ENCODE data around the gene IRX1.

Gene IRX1

GRCh38 chr5:3606121-3606831 lies 10.6 kb downstream of the IRX1 start:
- Histone ChIP-seq H3K79me1 (replicated peaks; ENCODE audit: low read length, poor library complexity, severe bottlenecking) (no peaks in the 10 kb centered on the region), H4K8ac (ENCODE audit: low read length) (no peak overlapping the region), H3K23ac (ENCODE audit: low read length in 2 of 2) (no peak overlapping the region), H2AFZ (ENCODE audit: low read depth, low read length) (no peak overlapping the region), H3K4me3 (ENCODE audit: insufficient read depth in 1 of 2, low read depth in 1 of 2, low read length in 2 of 2) (peak overlapping the region; percentile 7 to 67), H2BK15ac (ENCODE audit: low read depth, poor library complexity, severe bottlenecking) (no peak overlapping the region), H2AK5ac (ENCODE audit: low read length, severe bottlenecking) (no peak overlapping the region), H3K4me1 (ENCODE audit: control insufficient read depth, insufficient read depth, low read depth, low read length) (peaks cover 4% of the 10 kb centered on the region), H3K9me3 (ENCODE audit: control insufficient read depth, low read length) (no peaks in the 10 kb centered on the region), H3K27ac (ENCODE audit: low read length, poor library complexity, severe bottlenecking) (no peak overlapping the region), H2BK12ac (ENCODE audit: low read length in 2 of 2) (no peak overlapping the region), H4K91ac (ENCODE audit: low read length) (no peak overlapping the region), H3K9ac (ENCODE audit: low read length) (peak overlapping the region; percentile 70), H3K27me3 (ENCODE audit: control insufficient read depth in 1 of 2, insufficient read depth in 1 of 2, low read length in 2 of 2) (peaks cover 0 to 31% of the 10 kb centered on the region in 2 experiments), H3K14ac (ENCODE audit: low read length in 2 of 2) (no peak overlapping the region), H3K4ac (ENCODE audit: low read depth in 1 of 2, low read length in 2 of 2) (no peak overlapping the region), H3K18ac (ENCODE audit: low read depth in 1 of 2, low read length in 2 of 2) (no peak overlapping the region), H3K36me3 (ENCODE audit: control insufficient read depth in 1 of 2, insufficient read depth in 2 of 2, low read depth in 1 of 2, low read length in 2 of 2) (peaks cover 0 to 5% of the 10 kb centered on the region in 2 experiments), H2BK5ac (ENCODE audit: low read depth, low read length, poor library complexity, severe bottlenecking) (no peak overlapping the region), H3K4me2 (ENCODE audit: low read length, poor library complexity, severe bottlenecking) (no peak overlapping the region), H2BK120ac (ENCODE audit: low read depth, low read length) (no peak overlapping the region)
- 3% methylated on average over 47 of the region's 50 CpGs for WGBS
- DNase-seq, result no peak

GRCh38 chr5:3607541-3608181 lies 12.0 kb downstream of the IRX1 start:
- Histone ChIP-seq H2BK5ac (ENCODE audit: low read depth, low read length, poor library complexity, severe bottlenecking) (no peak overlapping the region), H3K14ac (ENCODE audit: low read length in 2 of 2) (no peak overlapping the region), H3K4me3 (ENCODE audit: insufficient read depth in 1 of 2, low read depth in 1 of 2, low read length in 2 of 2) (no peak overlapping the region), H3K9ac (ENCODE audit: low read length) (no peak overlapping the region), H3K27me3 (ENCODE audit: control insufficient read depth in 1 of 2, insufficient read depth in 1 of 2, low read length in 2 of 2) (peaks cover 0 to 17% of the 10 kb centered on the region in 2 experiments), H3K18ac (ENCODE audit: low read depth in 1 of 2, low read length in 2 of 2) (no peak overlapping the region), H2BK120ac (ENCODE audit: low read depth, low read length) (no peak overlapping the region), H2BK15ac (ENCODE audit: low read depth, poor library complexity, severe bottlenecking) (no peak overlapping the region), H3K27ac (ENCODE audit: low read length, poor library complexity, severe bottlenecking) (no peak overlapping the region), H2AFZ (ENCODE audit: low read depth, low read length) (no peak overlapping the region), H3K79me1 (replicated peaks; ENCODE audit: low read length, poor library complexity, severe bottlenecking) (no peaks in the 10 kb centered on the region), H3K4me2 (ENCODE audit: low read length, poor library complexity, severe bottlenecking) (no peak overlapping the region), H3K4ac (ENCODE audit: low read depth in 1 of 2, low read length in 2 of 2) (no peak overlapping the region), H3K9me3 (ENCODE audit: control insufficient read depth, low read length) (no peaks in the 10 kb centered on the region), H2AK5ac (ENCODE audit: low read length, severe bottlenecking) (no peak overlapping the region), H3K36me3 (ENCODE audit: control insufficient read depth in 1 of 2, insufficient read depth in 2 of 2, low read depth in 1 of 2, low read length in 2 of 2) (peaks cover 0 to 5% of the 10 kb centered on the region in 2 experiments), H2BK12ac (ENCODE audit: low read length in 2 of 2) (no peak overlapping the region), H4K8ac (ENCODE audit: low read length) (no peak overlapping the region), H3K4me1 (ENCODE audit: control insufficient read depth, insufficient read depth, low read depth, low read length) (no peaks in the 10 kb centered on the region), H3K23ac (ENCODE audit: low read length in 2 of 2) (no peak overlapping the region), H4K91ac (ENCODE audit: low read length) (no peak overlapping the region)
- DNase-seq, result no peak
- 74% methylated on average over 8 of the region's 11 CpGs for WGBS

- Histone ChIP-seq H3K4ac (ENCODE audit: low read depth in 1 of 2, low read length in 2 of 2) (no peak overlapping the region), H2BK12ac (ENCODE audit: low read length in 2 of 2) (no peak overlapping the region), H3K27me3 (ENCODE audit: control insufficient read depth in 1 of 2, insufficient read depth in 1 of 2, low read length in 2 of 2) (peaks cover 0 to 2% of the 10 kb centered on the region in 2 experiments), H3K4me1 (ENCODE audit: control insufficient read depth, insufficient read depth, low read depth, low read length) (no peaks in the 10 kb centered on the region), H2BK120ac (ENCODE audit: low read depth, low read length) (no peak overlapping the region), H3K4me3 (ENCODE audit: insufficient read depth in 1 of 2, low read depth in 1 of 2, low read length in 2 of 2) (no peak overlapping the region), H4K91ac (ENCODE audit: low read length) (no peak overlapping the region), H3K27ac (ENCODE audit: low read length, poor library complexity, severe bottlenecking) (no peak overlapping the region), H3K23ac (ENCODE audit: low read length in 2 of 2) (no peak overlapping the region), H3K79me1 (replicated peaks; ENCODE audit: low read length, poor library complexity, severe bottlenecking) (no peaks in the 10 kb centered on the region), H3K9me3 (ENCODE audit: control insufficient read depth, low read length) (no peaks in the 10 kb centered on the region), H4K8ac (ENCODE audit: low read length) (no peak overlapping the region), H3K14ac (ENCODE audit: low read length in 2 of 2) (no peak overlapping the region), H2AFZ (ENCODE audit: low read depth, low read length) (no peak overlapping the region), H3K9ac (ENCODE audit: low read length) (no peak overlapping the region), H3K18ac (ENCODE audit: low read depth in 1 of 2, low read length in 2 of 2) (no peak overlapping the region), H2BK5ac (ENCODE audit: low read depth, low read length, poor library complexity, severe bottlenecking) (no peak overlapping the region), H3K36me3 (ENCODE audit: control insufficient read depth in 1 of 2, insufficient read depth in 2 of 2, low read depth in 1 of 2, low read length in 2 of 2) (peaks cover 0 to 8% of the 10 kb centered on the region in 2 experiments), H3K4me2 (ENCODE audit: low read length, poor library complexity, severe bottlenecking) (no peak overlapping the region), H2AK5ac (ENCODE audit: low read length, severe bottlenecking) (no peak overlapping the region), H2BK15ac (ENCODE audit: low read depth, poor library complexity, severe bottlenecking) (no peak overlapping the region)
- 79% methylated on average over 18 of the region's 18 CpGs for WGBS
- no peak for DNase-seq
These were observed 13.6 kb downstream of the IRX1 start for GRCh38 chr5:3609120-3609681.

- Histone ChIP-seq H3K14ac (ENCODE audit: low read length in 2 of 2) (no peak overlapping the region), H2BK12ac (ENCODE audit: low read length in 2 of 2) (no peak overlapping the region), H3K4me1 (ENCODE audit: control insufficient read depth, insufficient read depth, low read depth, low read length) (peaks cover 1% of the 10 kb centered on the region), H2AFZ (ENCODE audit: low read depth, low read length) (no peak overlapping the region), H3K36me3 (ENCODE audit: control insufficient read depth in 1 of 2, insufficient read depth in 2 of 2, low read depth in 1 of 2, low read length in 2 of 2) (peaks cover 0 to 21% of the 10 kb centered on the region in 2 experiments), H3K23ac (ENCODE audit: low read length in 2 of 2) (no peak overlapping the region), H2BK120ac (ENCODE audit: low read depth, low read length) (no peak overlapping the region), H4K8ac (ENCODE audit: low read length) (no peak overlapping the region), H3K18ac (ENCODE audit: low read depth in 1 of 2, low read length in 2 of 2) (no peak overlapping the region), H3K9ac (ENCODE audit: low read length) (no peak overlapping the region), H3K4ac (ENCODE audit: low read depth in 1 of 2, low read length in 2 of 2) (no peak overlapping the region), H2BK15ac (ENCODE audit: low read depth, poor library complexity, severe bottlenecking) (no peak overlapping the region), H3K27ac (ENCODE audit: low read length, poor library complexity, severe bottlenecking) (no peak overlapping the region), H3K4me3 (ENCODE audit: insufficient read depth in 1 of 2, low read depth in 1 of 2, low read length in 2 of 2) (no peak overlapping the region), H3K9me3 (ENCODE audit: control insufficient read depth, low read length) (no peaks in the 10 kb centered on the region), H3K4me2 (ENCODE audit: low read length, poor library complexity, severe bottlenecking) (no peak overlapping the region), H4K91ac (ENCODE audit: low read length) (no peak overlapping the region), H3K79me1 (replicated peaks; ENCODE audit: low read length, poor library complexity, severe bottlenecking) (no peaks in the 10 kb centered on the region), H2BK5ac (ENCODE audit: low read depth, low read length, poor library complexity, severe bottlenecking) (no peak overlapping the region), H2AK5ac (ENCODE audit: low read length, severe bottlenecking) (no peak overlapping the region), H3K27me3 (ENCODE audit: control insufficient read depth in 1 of 2, insufficient read depth in 1 of 2, low read length in 2 of 2) (no peaks in the 10 kb centered on the region)
- WGBS, result 73% methylated on average over 4 of the region's 5 CpGs
- DNase-seq, result no peak
These were observed 17.0 kb downstream of the IRX1 start for GRCh38 chr5:3612591-3613042.

Data from mesenchymal stem cell (in vitro differentiated cells and primary cell).